Cardiac muscle cell (in vitro differentiated cells and primary cell): Measurements from ENCODE around the gene ART3. TPM values are rescaled to one million over a fixed set of nuclear protein-coding genes. Genes with fewer than 3 reads are reported as not detected.
A peak's percentile ranks its signal among the peaks of the same experiment; 100 is the strongest.

Experiments used
- DNase-seq, 2 donors: peaks; one replicate each; pipeline versions ENCODE4 v3.0.0 to v3.0.0-alpha.2; 2010 to 2017; ENCODE audit warnings: low read depth in 1 of 2, low spot score in 1 of 2
- H3K27ac ChIP-seq: fragments of 200-600 bp; sonication (generic); 2 replicates; pipeline ENCODE4 v1.5.1; 2016
- H3K27me3 ChIP-seq: fragments of 200-600 bp; sonication (generic); 2 replicates; pipeline ENCODE4 v1.6.0; 2016; ENCODE audit warnings: control low read depth
- H3K36me3 ChIP-seq: fragments of 200-600 bp; sonication (generic); 2 replicates; pipeline ENCODE4 v1.5.1; 2016; ENCODE audit warnings: control low read depth
- H3K4me1 ChIP-seq: fragments of 200-600 bp; sonication (generic); 2 replicates; pipeline ENCODE4 v1.8.1; 2017; ENCODE audit warnings: low read depth, mild to moderate bottlenecking, mixed run types
- H3K4me3 ChIP-seq: fragments of 200-600 bp; sonication (generic); 2 replicates; pipeline ENCODE4 v1.5.1; 2016; ENCODE audit warnings: mild to moderate bottlenecking
- H3K9me3 ChIP-seq: fragments of 200-600 bp; sonication (generic); 2 replicates; pipeline ENCODE4 v1.5.1; 2017; ENCODE audit warnings: low read depth, mild to moderate bottlenecking, control low read depth
- CTCF ChIP-seq: IDR thresholded peaks from 2 replicates; pipeline ENCODE4 v1.5.1; 2012; ENCODE audit warnings: low read depth, mild to moderate bottlenecking, low read length
- polyA plus RNA-seq: library from polyadenylated mRNA; unstranded; fragments of >200 nt; fragmentation: Nextera tagmentation; extraction: Ambion mirVana; gene quantifications from 2 replicates; pipeline ENCODE4 v1.2.1, GENCODE V29; 2016
- total RNA-seq: library from RNA; depleted of rRNA; stranded (reverse); fragments of >200 nt; gene quantifications from 2 replicates; pipeline ENCODE4 v1.2.3, GENCODE V29; 2016

The ART3 gene
- total and polyA plus RNA-seq, 2 experiments from 2014 or later = 2.0 to 7.6 TPM

- no peak for TF ChIP-seq CTCF
- Histone ChIP-seq H3K36me3 (no peaks in the 10 kb centered on the region), H3K4me3 (no peak overlapping the region), H3K27me3 (no peaks in the 10 kb centered on the region), H3K4me1 (no peaks in the 10 kb centered on the region), H3K27ac (no peak overlapping the region), H3K9me3 (no peaks in the 10 kb centered on the region)
- DNase-seq = peak in 1 of 2 donors; percentile 89
Measured at GRCh38 chr4:76090241-76090691, 15.8 kb downstream of the ART3 start.

GRCh38 chr4:76091052-76091451 is 16.5 kb downstream of the ART3 start:
- H3K27ac ChIP-seq = no peak overlapping the region
- H3K9me3 ChIP-seq = no peaks in the 10 kb centered on the region
- no peaks in the 10 kb centered on the region for H3K27me3 ChIP-seq
- H3K4me1 ChIP-seq = no peaks in the 10 kb centered on the region
- no peak overlapping the region for H3K4me3 ChIP-seq
- TF ChIP-seq CTCF = no peak
- H3K36me3 ChIP-seq = no peaks in the 10 kb centered on the region
- DNase-seq = no peak

GRCh38 chr4:76095568-76095967 is 21.1 kb downstream of the ART3 start:
- Histone ChIP-seq H3K9me3 (no peaks in the 10 kb centered on the region), H3K4me3 (no peak overlapping the region), H3K4me1 (no peaks in the 10 kb centered on the region), H3K27me3 (no peaks in the 10 kb centered on the region), H3K36me3 (no peaks in the 10 kb centered on the region), H3K27ac (no peak overlapping the region)
- no peak for DNase-seq
- TF ChIP-seq CTCF = no peak

- Histone ChIP-seq H3K36me3 (no peaks in the 10 kb centered on the region), H3K27me3 (no peaks in the 10 kb centered on the region), H3K9me3 (no peaks in the 10 kb centered on the region), H3K27ac (no peak overlapping the region), H3K4me1 (no peaks in the 10 kb centered on the region), H3K4me3 (no peak overlapping the region)
- TF ChIP-seq CTCF = no peak
- DNase-seq = no peak
Measured at GRCh38 chr4:76096076-76096475, 21.6 kb downstream of the ART3 start.

GRCh38 chr4:76105652-76106051 is 31.1 kb downstream of the ART3 start:
- Histone ChIP-seq H3K27ac (no peak overlapping the region), H3K36me3 (no peaks in the 10 kb centered on the region), H3K9me3 (no peaks in the 10 kb centered on the region), H3K27me3 (no peaks in the 10 kb centered on the region), H3K4me3 (no peak overlapping the region), H3K4me1 (no peaks in the 10 kb centered on the region)
- TF ChIP-seq CTCF = no peak
- DNase-seq = no peak

GRCh38 chr4:76106442-76106841 is 31.9 kb downstream of the ART3 start:
- Histone ChIP-seq H3K27me3 (no peaks in the 10 kb centered on the region), H3K27ac (no peak overlapping the region), H3K4me1 (no peaks in the 10 kb centered on the region), H3K9me3 (no peaks in the 10 kb centered on the region), H3K36me3 (no peaks in the 10 kb centered on the region), H3K4me3 (no peak overlapping the region)
- DNase-seq = no peak
- no peak for TF ChIP-seq CTCF
